Measurements from ENCODE around the gene ALDH6A1.

GRCh38 chr14:74048281-74048680 lies 36.0 kb downstream of the ALDH6A1 start:
- TF ChIP-seq MXI1 (conservative IDR thresholded peaks at IDR 0.05; ENCODE audit: poor library complexity, severe bottlenecking): no peak
- TF ChIP-seq CTCF (IDR thresholded peaks at IDR 0.05; ENCODE audit: poor library complexity, severe bottlenecking): no peak
- TF ChIP-seq EZH2 (IDR thresholded peaks at IDR 0.05; ENCODE audit: borderline replicate concordance, insufficient read depth, low read length, poor library complexity, severe bottlenecking): no peak
- TF ChIP-seq RAD21 (conservative IDR thresholded peaks at IDR 0.05): no peak

Measured in neural cell (in vitro differentiated cells).